Measurements from ENCODE around the gene AK5.

DNA sequence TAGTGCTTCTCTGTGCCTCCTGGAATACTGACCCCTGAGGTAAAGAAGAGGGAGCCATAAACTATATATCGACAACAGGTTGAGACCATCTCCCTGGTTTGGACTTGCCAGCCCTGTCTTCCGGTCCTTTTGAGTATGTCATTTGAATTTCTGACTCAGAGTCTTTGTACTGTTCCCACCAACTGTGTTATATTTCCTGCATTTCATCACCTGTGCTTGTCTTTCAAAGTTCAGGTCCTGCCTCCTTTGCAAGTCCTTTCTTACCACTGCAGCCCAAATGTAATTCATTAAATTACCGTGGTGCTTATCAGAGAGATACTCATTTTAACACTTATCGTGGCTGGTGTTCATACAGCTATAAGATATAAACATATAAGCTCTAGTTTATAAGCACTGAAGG is 10.7 kb downstream of the AK5 start:
- no peak for TF ChIP-seq POLR2AphosphoS5 (IDR thresholded peaks at IDR 0.05)
- TF ChIP-seq, protein P1, sequence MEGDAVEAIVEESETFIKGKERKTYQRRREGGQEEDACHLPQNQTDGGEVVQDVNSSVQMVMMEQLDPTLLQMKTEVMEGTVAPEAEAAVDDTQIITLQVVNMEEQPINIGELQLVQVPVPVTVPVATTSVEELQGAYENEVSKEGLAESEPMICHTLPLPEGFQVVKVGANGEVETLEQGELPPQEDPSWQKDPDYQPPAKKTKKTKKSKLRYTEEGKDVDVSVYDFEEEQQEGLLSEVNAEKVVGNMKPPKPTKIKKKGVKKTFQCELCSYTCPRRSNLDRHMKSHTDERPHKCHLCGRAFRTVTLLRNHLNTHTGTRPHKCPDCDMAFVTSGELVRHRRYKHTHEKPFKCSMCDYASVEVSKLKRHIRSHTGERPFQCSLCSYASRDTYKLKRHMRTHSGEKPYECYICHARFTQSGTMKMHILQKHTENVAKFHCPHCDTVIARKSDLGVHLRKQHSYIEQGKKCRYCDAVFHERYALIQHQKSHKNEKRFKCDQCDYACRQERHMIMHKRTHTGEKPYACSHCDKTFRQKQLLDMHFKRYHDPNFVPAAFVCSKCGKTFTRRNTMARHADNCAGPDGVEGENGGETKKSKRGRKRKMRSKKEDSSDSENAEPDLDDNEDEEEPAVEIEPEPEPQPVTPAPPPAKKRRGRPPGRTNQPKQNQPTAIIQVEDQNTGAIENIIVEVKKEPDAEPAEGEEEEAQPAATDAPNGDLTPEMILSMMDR (IDR thresholded peaks at IDR 0.05 in 8 of 11, conservative IDR thresholded peaks at IDR 0.05 in 3 of 11), result no peak
- TF ChIP-seq POLR2A (IDR thresholded peaks at IDR 0.05), result no peak
